ENCODE measurements around the gene MGLL.

The MGLL gene

GRCh38 chr3:127675651-127676391 lies 146.5 kb downstream of the MGLL start:
- DNase-seq (ENCODE audit: low spot score) = no peak

- DNase-seq (ENCODE audit: low spot score) = no peak
These were observed 147.5 kb downstream of the MGLL start for GRCh38 chr3:127674790-127675189.

GRCh38 chr3:127674101-127674721 lies 148.1 kb downstream of the MGLL start:
- no peak for DNase-seq (ENCODE audit: low spot score)

GRCh38 chr3:127673191-127674100 lies 148.9 kb downstream of the MGLL start:
- no peak for DNase-seq (ENCODE audit: low spot score)

GRCh38 chr3:127672429-127673190 lies 149.7 kb downstream of the MGLL start, which contains the start of gene ABTB1:
TSS of gene ABTB1 (plus strand) at chr3:127672952. CDS start at chr3:127673026, 74 bp downstream.
- peak; percentile 82 for DNase-seq (ENCODE audit: low spot score)

- no peak for DNase-seq (ENCODE audit: low spot score)
These were observed 150.5 kb downstream of the MGLL start for GRCh38 chr3:127671523-127672428.

GRCh38 chr3:127670761-127671522 lies 151.4 kb downstream of the MGLL start:
- no peak for DNase-seq (ENCODE audit: low spot score)

GRCh38 chr3:127670229-127670559 lies 152.1 kb downstream of the MGLL start:
- no peak for DNase-seq (ENCODE audit: low spot score)

GRCh38 chr3:127669541-127670228 lies 152.6 kb downstream of the MGLL start:
- no peak for DNase-seq (ENCODE audit: low spot score)

GRCh38 chr3:127668906-127669305 lies 153.4 kb downstream of the MGLL start:
- no peak for DNase-seq (ENCODE audit: low spot score)

GRCh38 chr3:127667119-127667681 lies 155.1 kb downstream of the MGLL start:
- DNase-seq (ENCODE audit: low spot score) = peak; percentile 81

- DNase-seq (ENCODE audit: low spot score) = peak; percentile 39
These were observed 155.6 kb downstream of the MGLL start for GRCh38 chr3:127666676-127667075.

GRCh38 chr3:127665586-127665985 lies 156.7 kb downstream of the MGLL start:
- DNase-seq (ENCODE audit: low spot score) = no peak

GRCh38 chr3:127665165-127665564 lies 157.2 kb downstream of the MGLL start:
- DNase-seq (ENCODE audit: low spot score) = no peak

GRCh38 chr3:127663151-127663550 lies 159.2 kb downstream of the MGLL start:
- no peak for DNase-seq (ENCODE audit: low spot score)

- no peak for DNase-seq (ENCODE audit: low spot score)
These were observed 160.3 kb downstream of the MGLL start for GRCh38 chr3:127662001-127662469.

GRCh38 chr3:127661600-127661999 lies 160.7 kb downstream of the MGLL start:
- DNase-seq (ENCODE audit: low spot score) = no peak

GRCh38 chr3:127660621-127661251 lies 161.6 kb downstream of the MGLL start:
- DNase-seq (ENCODE audit: low spot score) = no peak

All from Ammon's horn (tissue), 1 donor.